Endothelial cell of umbilical vein (primary cell): ENCODE results near the gene MIA. TPM values are rescaled to one million over a fixed set of nuclear protein-coding genes. Genes with fewer than 3 reads are reported as not detected.

ENCODE experiments used
- BruUV-seq: library from RNA; stranded (reverse); fragments of 400-500 nt; replicated peaks from 2 replicates; lab custom pipeline; 2021; lab: Mats Ljungman, UMichigan
- CTCF ChIA-PET: fragments of 300-600, 350-600 bp; sonication (Branson Sonifier 250); formaldehyde crosslinking; loops from one replicate; lab custom pipeline; 2021; ENCODE audit warnings: antibody characterized with exemption, inconsistent platforms; lab: Charles Lee
- POLR2A ChIA-PET: fragments of 300-600, 350-600 bp; sonication (Branson Sonifier 250); formaldehyde crosslinking; loops from one replicate; lab custom pipeline; 2021; ENCODE audit warnings: antibody characterized with exemption, inconsistent platforms; lab: Charles Lee
- DNase-seq: peaks from one replicate; pipeline ENCODE4 v3.0.0-alpha.2; 2011; ENCODE audit warnings: low read depth, low spot score
- FAIRE-seq: peaks from 2 replicates; lab custom pipeline; 2011; peaks lifted over from hg19 to GRCh38; lab: Jason Lieb, UNC
- H2AFZ ChIP-seq: 2 replicates; pipeline ENCODE4 v1.6.0; 2012; ENCODE audit warnings: low read depth, low read length, control low read depth, inconsistent platforms
- H3K27ac ChIP-seq: 2 replicates; pipeline ENCODE4 v1.5.1; 2011; ENCODE audit warnings: low read depth, mild to moderate bottlenecking, control low read depth, low read length, moderate library complexity; ENCODE audit not compliant: insufficient read depth
- H3K27me3 ChIP-seq, 2 experiments: 2 replicates each; pipeline versions ENCODE4 v1.6.0 to v1.6.1; 2011; ENCODE audit warnings: low read length in 2 of 2, mixed read lengths in 1 of 2; ENCODE audit not compliant: control insufficient read depth in 2 of 2, insufficient read depth in 2 of 2
- H3K36me3 ChIP-seq, 2 experiments: 2 replicates in 1 of 2; 3 replicates in 1 of 2; pipeline ENCODE4 v1.5.1; 2011; ENCODE audit warnings: low read length in 2 of 2, mild to moderate bottlenecking in 1 of 2, moderate library complexity in 1 of 2; ENCODE audit not compliant: control insufficient read depth in 2 of 2, insufficient read depth in 2 of 2; ENCODE audit errors: extremely low read depth in 1 of 2
- H3K4me1 ChIP-seq: 3 replicates; pipeline ENCODE4 v1.5.1; 2011; ENCODE audit warnings: mild to moderate bottlenecking, low read length; ENCODE audit not compliant: control insufficient read depth, insufficient read depth; ENCODE audit errors: extremely low read depth
- H3K4me2 ChIP-seq: 2 replicates; pipeline ENCODE4 v1.6.1; 2011; ENCODE audit warnings: low read length, control low read depth, mixed read lengths; ENCODE audit not compliant: insufficient read depth
- H3K4me3 ChIP-seq, 3 experiments: fragments of 200-600 bp in 1 of 3; sonication (generic), shearing (Covaris generic) in 1 of 3; replicated peaks in 1 of 3; 2 replicates each; pipeline ENCODE4 v1.5.1; 2011 to 2016; ENCODE audit warnings: control low read depth in 3 of 3, low read length in 3 of 3, mild to moderate bottlenecking in 2 of 3, inconsistent platforms in 1 of 3, low read depth in 1 of 3, moderate library complexity in 1 of 3; ENCODE audit not compliant: insufficient read depth in 1 of 3
- H3K79me2 ChIP-seq: 2 replicates; pipeline ENCODE4 v1.6.0; 2012; ENCODE audit warnings: low read length, inconsistent platforms; ENCODE audit not compliant: control insufficient read depth, insufficient read depth
- H3K9ac ChIP-seq: replicated peaks from 2 replicates; pipeline ENCODE3; 2011; ENCODE audit warnings: low read length, control low read depth; ENCODE audit not compliant: insufficient read depth; ENCODE audit errors: extremely low read depth
- H3K9me1 ChIP-seq: replicated peaks from 3 replicates; pipeline ENCODE4 v1.6.0; 2011; ENCODE audit warnings: mild to moderate bottlenecking, low read length; ENCODE audit not compliant: control insufficient read depth, insufficient read depth; ENCODE audit errors: extremely low read depth
- H3K9me3 ChIP-seq: replicated peaks from 2 replicates; pipeline ENCODE4 v1.5.1; 2012; ENCODE audit warnings: low read length, inconsistent platforms; ENCODE audit not compliant: control insufficient read depth, insufficient read depth
- H4K20me1 ChIP-seq: replicated peaks from 2 replicates; pipeline ENCODE3; 2011; ENCODE audit warnings: mild to moderate bottlenecking, low read length; ENCODE audit not compliant: control insufficient read depth, insufficient read depth; ENCODE audit errors: extremely low read depth
- CTCF ChIP-seq, 2 donors: IDR thresholded peaks; 1 replicate in 1 of 2; 2 replicates in 1 of 2; pipeline ENCODE4 v1.5.1; 2011; ENCODE audit warnings: low read length in 2 of 2, mild to moderate bottlenecking in 2 of 2, moderate library complexity in 2 of 2, control low read depth in 1 of 2, inconsistent platforms in 1 of 2, low read depth in 1 of 2; ENCODE audit not compliant: insufficient read depth in 1 of 2; ENCODE audit errors: extremely low read depth in 1 of 2
- GATA2 ChIP-seq: IDR thresholded peaks from 2 replicates; pipeline ENCODE4 v1.7.0; 2011; ENCODE audit warnings: low read depth, mild to moderate bottlenecking, moderate library complexity, mixed read lengths, low read length; ENCODE audit not compliant: insufficient read length, insufficient read depth
- JUN ChIP-seq: IDR thresholded peaks from 2 replicates; pipeline ENCODE4 v1.6.1; 2011; ENCODE audit warnings: borderline replicate concordance, low read depth; ENCODE audit not compliant: insufficient read length, insufficient read depth
- MAX ChIP-seq: IDR thresholded peaks from 2 replicates; pipeline ENCODE4 v1.6.1; 2011; ENCODE audit not compliant: insufficient read depth, insufficient read length
- MYC ChIP-seq: IDR thresholded peaks from one replicate; pipeline ENCODE4 v1.6.1; 2011; ENCODE audit warnings: mild to moderate bottlenecking, low read depth, low read length
- POLR2A ChIP-seq: IDR thresholded peaks from 2 replicates; pipeline ENCODE4 v1.6.1; 2012; ENCODE audit warnings: low read depth, mild to moderate bottlenecking, control low read depth, low read length
- POLR2AphosphoS5 ChIP-seq: IDR thresholded peaks from 2 replicates; pipeline ENCODE4 v1.6.1; 2012; ENCODE audit warnings: low read depth, mild to moderate bottlenecking, control low read depth, low read length, moderate library complexity; ENCODE audit not compliant: insufficient read depth
- dilution Hi-C: fragments of 300-500 bp; cut with MboI; formaldehyde crosslinking; loops from one replicate; pipeline ENCODE4 v1.15.0; 2019; ENCODE audit warnings: low sequenced_read_pairs; ENCODE audit not compliant: extremely low pct_ligation_motif_present
- intact Hi-C: fragments of 100-400 bp; cut with micrococcal nuclease; formaldehyde crosslinking; loops from one replicate; pipeline ENCODE4 v1.10.0; 2022
- polyA plus RNA-seq, 4 experiments: library from polyadenylated mRNA; depleted of rRNA in 3 of 4; stranded (reverse) in 3 of 4; unstranded in 1 of 4; fragments of >200 nt; gene quantifications; 2 replicates each; pipeline versions ENCODE4 v1.2.1 to v1.2.3, GENCODE V29; 2011 to 2012; ENCODE audit warnings: missing spikeins in 1 of 4
- total RNA-seq: library from RNA; stranded (reverse); gene quantifications from 2 replicates; pipeline ENCODE4 v1.2.3, GENCODE V29; 2021

The MIA gene
- total and polyA plus RNA-seq, 2 donors (not counting 3 experiments of a cell fraction or from before 2014, with no cell fraction given) = 0.32 TPM; not detected in 1

GRCh38 chr19:40780582-40780981, 5.3 kb downstream of the MIA start:
- no TSS peak for BruUV-seq
- no peaks in the 10 kb centered on the region for H3K9me3 ChIP-seq
- H3K36me3 ChIP-seq = no peaks in the 10 kb centered on the region
- H4K20me1 ChIP-seq = no peaks in the 10 kb centered on the region
- no peak for TF ChIP-seq MYC
- TF ChIP-seq GATA2 = no peak
- no peak for TF ChIP-seq POLR2A
- TF ChIP-seq POLR2AphosphoS5 = no peak
- TF ChIP-seq CTCF (IDR thresholded peaks at IDR 0.05; ENCODE audit: extremely low read depth in 1 of 2, insufficient read depth in 1 of 2, low read depth in 1 of 2, low read length in 2 of 2) = no peak
- no peak for TF ChIP-seq MAX
- no peak overlapping the region for H3K27ac ChIP-seq
- dilution Hi-C loops = no loop called here
- FAIRE-seq (no peak), DNase-seq (no peak)
- POLR2A ChIA-PET = no interaction called here
- intact Hi-C loops = no loop called here
- H3K9ac ChIP-seq = no peak overlapping the region
- no peaks in the 10 kb centered on the region for H3K27me3 ChIP-seq
- H3K9me1 ChIP-seq = no peaks in the 10 kb centered on the region
- CTCF ChIA-PET = interaction anchor here (0.7 kb wide), 1 partner anchor 26 kb away, joined by 3 read pairs; no protein-coding TSS in a partner anchor
- no peak overlapping the region for H2AFZ ChIP-seq
- H3K4me1 ChIP-seq = peaks cover 17% of the 10 kb centered on the region
- no peak overlapping the region for H3K4me3 ChIP-seq
- no peaks in the 10 kb centered on the region for H3K79me2 ChIP-seq
- no peak overlapping the region for H3K4me2 ChIP-seq

- no peak overlapping the region for H3K9ac ChIP-seq
- no peaks in the 10 kb centered on the region for H3K27me3 ChIP-seq
- DNase-seq (no peak), FAIRE-seq (no peak)
- no peaks in the 10 kb centered on the region for H3K9me1 ChIP-seq
- no peak overlapping the region for H3K27ac ChIP-seq
- no peak overlapping the region for H2AFZ ChIP-seq
- dilution Hi-C loops (no loop called here), intact Hi-C loops (no loop called here)
- no peaks in the 10 kb centered on the region for H3K9me3 ChIP-seq
- CTCF ChIA-PET = no interaction called here
- POLR2A ChIA-PET = interaction anchor here (0.6 kb wide), 1 partner anchor 15 kb away, joined by 3 read pairs; no protein-coding TSS in a partner anchor
- no peaks in the 10 kb centered on the region for H3K79me2 ChIP-seq
- BruUV-seq = no TSS peak
- no peaks in the 10 kb centered on the region for H4K20me1 ChIP-seq
- no peak for TF ChIP-seq JUN
- H3K4me2 ChIP-seq = no peak overlapping the region
- H3K36me3 ChIP-seq = no peaks in the 10 kb centered on the region
- H3K4me3 ChIP-seq = no peak overlapping the region
- H3K4me1 ChIP-seq = peaks cover 17% of the 10 kb centered on the region
These were observed 5.8 kb downstream of the MIA start for GRCh38 chr19:40781140-40781539.
